ENCODE results near the gene FDPS. TPM values are rescaled to one million over a fixed set of nuclear protein-coding genes. Genes with fewer than 3 reads are reported as not detected.

The FDPS gene
- total and polyA plus RNA-seq, 2 donors (not counting 1 experiment from before 2014, with no cell fraction given) = 88.3 to 128 TPM

- ATAC-seq (ENCODE audit: low read depth) = no peak
- intact Hi-C loops (cut with micrococcal nuclease) = loop anchor here (10.0 kb wide), 1 partner anchor 145 kb away; no protein-coding TSS in a partner anchor
- no peak overlapping the region for H3K4me3 ChIP-seq (ENCODE audit: control extremely low read depth in 1 of 5, extremely low read depth in 1 of 5, insufficient read depth in 1 of 5, low read depth in 2 of 5, low read length in 4 of 5)
- Mint-ChIP-seq H3K27me3 (no peaks in the 10 kb centered on the region), H3K4me1 (no peaks in the 10 kb centered on the region), H3K27ac (no peak overlapping the region), H3K4me3 (no peak overlapping the region), H3K9me3 (ENCODE audit: insufficient read depth) (no peaks in the 10 kb centered on the region)
- H3K27me3 ChIP-seq (replicated peaks in 1 of 4; ENCODE audit: control extremely low read depth in 1 of 4, control insufficient read depth in 3 of 4, insufficient read depth in 4 of 4, low read length in 3 of 4) = no peaks in the 10 kb centered on the region
- POLR2A ChIA-PET = no interaction called here
- H3K9ac ChIP-seq (ENCODE audit: low read length) = no peak overlapping the region
- no CpG with 5 or more reads among the region's 1 CpG for WGBS (ENCODE audit: insufficient coverage)
- H2AFZ ChIP-seq (ENCODE audit: insufficient read depth, low read depth, low read length, poor library complexity, severe bottlenecking) = no peak overlapping the region
- no peaks in the 10 kb centered on the region for H3K4me1 ChIP-seq (ENCODE audit: control insufficient read depth in 2 of 2, insufficient read depth in 2 of 2, low read length in 2 of 2)
- H3K4me2 ChIP-seq (replicated peaks; ENCODE audit: low read depth, low read length, poor library complexity, severe bottlenecking) = no peak overlapping the region
- no peaks in the 10 kb centered on the region for H3K79me2 ChIP-seq (ENCODE audit: control insufficient read depth, insufficient read depth, low read length)
- no peak for DNase-seq
- H3K36me3 ChIP-seq (replicated peaks in 1 of 2; ENCODE audit: control extremely low read depth in 1 of 2, control insufficient read depth in 1 of 2, extremely low read depth in 1 of 2, insufficient read depth in 2 of 2, low read length in 1 of 2) = peaks cover 6 to 54% of the 10 kb centered on the region in 2 experiments
- no peaks in the 10 kb centered on the region for H4K20me1 ChIP-seq (ENCODE audit: control insufficient read depth, insufficient read depth, low read length, poor library complexity, severe bottlenecking)
- CTCF ChIA-PET = no interaction called here
- TF ChIP-seq EZH2 (IDR thresholded peaks at IDR 0.05; ENCODE audit: borderline replicate concordance, insufficient read depth, low read depth, low read length, poor library complexity, severe bottlenecking) (no peak), CTCF (IDR thresholded peaks at IDR 0.05) (no peak)
- no peak overlapping the region for H3K27ac ChIP-seq (ENCODE audit: low read length in 2 of 2)
- no peaks in the 10 kb centered on the region for H3K9me3 ChIP-seq (ENCODE audit: control extremely low read depth in 1 of 3, control insufficient read depth in 2 of 3, insufficient read depth in 1 of 3, low read length in 2 of 3)
Measured at GRCh38 chr1:155360051-155360450, 51.4 kb downstream of the FDPS start.

Small RNAs within 50 kb of the gene (small RNA-seq; reads per million reads assigned to genes)
- gene RNU6-106P (ENCODE audit: insufficient read length, low read depth, low replicate concordance) = not detected

Other genes starting within 250 kb of the FDPS start
- gene EFNA4, start 245.1 kb upstream of the FDPS start, total RNA-seq = 8.4 and 9.9 TPM in 2 replicates
- 6.5 and 10.6 TPM in 2 replicates for gene EFNA4, start 245.1 kb upstream of the FDPS start, polyA plus RNA-seq
- gene EFNA3, start 230.0 kb upstream of the FDPS start, total RNA-seq = 1.6 and 3.7 TPM in 2 replicates
- 1.8 and 3.2 TPM in 2 replicates for gene EFNA3, start 230.0 kb upstream of the FDPS start, polyA plus RNA-seq
- 0.56 TPM in 1 of 2 replicates, not detected in the other for gene EFNA1, start 181.0 kb upstream of the FDPS start, total RNA-seq
- 0.28 and 1.5 TPM in 2 replicates for gene EFNA1, start 181.0 kb upstream of the FDPS start, polyA plus RNA-seq
- 61.3 and 62.8 TPM in 2 replicates for gene SLC50A1, start 173.0 kb upstream of the FDPS start, total RNA-seq
- 86.8 and 109 TPM in 2 replicates for gene SLC50A1, start 173.0 kb upstream of the FDPS start, polyA plus RNA-seq
- gene DPM3, start 168.3 kb upstream of the FDPS start, total RNA-seq = 39.9 and 41.7 TPM in 2 replicates
- 68.0 and 97.3 TPM in 2 replicates for gene DPM3, start 168.3 kb upstream of the FDPS start, polyA plus RNA-seq
- 136 and 151 TPM in 2 replicates for gene KRTCAP2, start 135.6 kb upstream of the FDPS start, total RNA-seq
- gene KRTCAP2, start 135.6 kb upstream of the FDPS start, polyA plus RNA-seq = 190 and 259 TPM in 2 replicates
- 1.3 and 2.6 TPM in 2 replicates for gene TRIM46, start 135.0 kb upstream of the FDPS start, total RNA-seq
- 3.4 TPM in 2 replicates for gene TRIM46, start 135.0 kb upstream of the FDPS start, polyA plus RNA-seq
- 26.0 and 28.6 TPM in 2 replicates for gene THBS3, start 101.0 kb upstream of the FDPS start, total RNA-seq
- gene THBS3, start 101.0 kb upstream of the FDPS start, polyA plus RNA-seq = 28.0 and 34.3 TPM in 2 replicates
- gene MTX1, start 100.2 kb upstream of the FDPS start, total RNA-seq = 18.4 and 19.0 TPM in 2 replicates
- gene MTX1, start 100.2 kb upstream of the FDPS start, polyA plus RNA-seq = 34.2 and 40.4 TPM in 2 replicates
- gene ENTREP3, start 53.4 kb upstream of the FDPS start, total RNA-seq = 13.5 and 15.2 TPM in 2 replicates
- gene ENTREP3, start 53.4 kb upstream of the FDPS start, polyA plus RNA-seq = 5.3 and 7.6 TPM in 2 replicates
- gene SCAMP3, start 46.5 kb upstream of the FDPS start, total RNA-seq = 69.6 and 79.8 TPM in 2 replicates
- gene SCAMP3, start 46.5 kb upstream of the FDPS start, polyA plus RNA-seq = 80.5 and 107 TPM in 2 replicates
- gene CLK2, start 35.4 kb upstream of the FDPS start, total RNA-seq = 136 and 152 TPM in 2 replicates
- gene CLK2, start 35.4 kb upstream of the FDPS start, polyA plus RNA-seq = 159 and 161 TPM in 2 replicates
- gene HCN3, start 31.4 kb upstream of the FDPS start, total RNA-seq = 9.0 and 9.2 TPM in 2 replicates
- 6.2 TPM in 2 replicates for gene HCN3, start 31.4 kb upstream of the FDPS start, polyA plus RNA-seq
- gene PKLR, start 7.4 kb upstream of the FDPS start, total RNA-seq = not detected in 2 replicates
- gene PKLR, start 7.4 kb upstream of the FDPS start, polyA plus RNA-seq = not detected in 2 replicates
- 19.3 and 22.8 TPM in 2 replicates for gene RUSC1, start 12.0 kb downstream of the FDPS start, total RNA-seq
- gene RUSC1, start 12.0 kb downstream of the FDPS start, polyA plus RNA-seq = 20.3 and 20.8 TPM in 2 replicates